ENCODE measurements around the gene ORAI1. TPM values are rescaled to one million over a fixed set of nuclear protein-coding genes. Genes with fewer than 3 reads are reported as not detected.

Gene ORAI1
- 10 to 100 TPM; 21.1 to 21.8 TPM for total RNA-seq

GRCh38 chr12:121626087-121626852 is at the start of gene ORAI1:
TSS of gene ORAI1 (plus strand) at chr12:121626530.
- peak within 1 kb of the TSS; percentile 83 for H3K4me3 Mint-ChIP-seq
- CTCF ChIA-PET, result interaction anchor here (0.7 to 9.5 kb wide), 10 partner anchors 10 to 126 kb away, joined by 3 to 110 read pairs (median 9); partner anchors contain the start of gene MORN3
- peaks cover 24% of the 10 kb centered on the region for H3K36me3 Mint-ChIP-seq (ENCODE audit: low read depth)
- peak; percentile 97 for DNase-seq
- H3K4me1 Mint-ChIP-seq (ENCODE audit: low read depth), result peaks cover 37% of the 10 kb centered on the region
- H3K27me3 Mint-ChIP-seq (ENCODE audit: low read depth), result no peaks in the 10 kb centered on the region
- no peaks in the 10 kb centered on the region for H3K9me3 Mint-ChIP-seq
- peak within 1 kb of the TSS; percentile 98 for H3K27ac Mint-ChIP-seq
- intact Hi-C loops (cut with micrococcal nuclease), result loop anchor here (1.0 to 5.0 kb wide), 11 partner anchors 36 to 481 kb away; partner anchors contain the start of genes CAMKK2, MLXIP and PSMD9

GRCh38 chr12:121576851-121577391 is 49.4 kb upstream of the ORAI1 start:
- Mint-ChIP-seq H3K9me3 (no peaks in the 10 kb centered on the region), H3K27me3 (ENCODE audit: low read depth) (no peaks in the 10 kb centered on the region), H3K27ac (no peak overlapping the region), H3K36me3 (ENCODE audit: low read depth) (peaks cover 9% of the 10 kb centered on the region), H3K4me1 (ENCODE audit: low read depth) (peaks cover 9% of the 10 kb centered on the region), H3K4me3 (no peak overlapping the region)
- intact Hi-C loops (cut with micrococcal nuclease), result no loop called here
- CTCF ChIA-PET, result interaction anchor here (0.6 to 1.9 kb wide), 4 partner anchors 22 to 105 kb away, joined by 3 to 6 read pairs (median 4); no protein-coding TSS in a partner anchor
- no peak for DNase-seq

- intact Hi-C loops (cut with micrococcal nuclease), result no loop called here
- no peaks in the 10 kb centered on the region for H3K27me3 Mint-ChIP-seq (ENCODE audit: low read depth)
- H3K4me3 Mint-ChIP-seq, result peak overlapping the region; percentile 22
- CTCF ChIA-PET, result interaction anchor here (0.6 to 1.9 kb wide), 5 partner anchors 9 to 104 kb away, joined by 3 to 6 read pairs (median 3); no protein-coding TSS in a partner anchor
- H3K36me3 Mint-ChIP-seq (ENCODE audit: low read depth), result peaks cover 6% of the 10 kb centered on the region
- peaks cover 14% of the 10 kb centered on the region for H3K4me1 Mint-ChIP-seq (ENCODE audit: low read depth)
- DNase-seq, result no peak
- no peak overlapping the region for H3K27ac Mint-ChIP-seq
- H3K9me3 Mint-ChIP-seq, result no peaks in the 10 kb centered on the region
These were observed 48.7 kb upstream of the ORAI1 start for GRCh38 chr12:121577443-121578180.

DNA sequence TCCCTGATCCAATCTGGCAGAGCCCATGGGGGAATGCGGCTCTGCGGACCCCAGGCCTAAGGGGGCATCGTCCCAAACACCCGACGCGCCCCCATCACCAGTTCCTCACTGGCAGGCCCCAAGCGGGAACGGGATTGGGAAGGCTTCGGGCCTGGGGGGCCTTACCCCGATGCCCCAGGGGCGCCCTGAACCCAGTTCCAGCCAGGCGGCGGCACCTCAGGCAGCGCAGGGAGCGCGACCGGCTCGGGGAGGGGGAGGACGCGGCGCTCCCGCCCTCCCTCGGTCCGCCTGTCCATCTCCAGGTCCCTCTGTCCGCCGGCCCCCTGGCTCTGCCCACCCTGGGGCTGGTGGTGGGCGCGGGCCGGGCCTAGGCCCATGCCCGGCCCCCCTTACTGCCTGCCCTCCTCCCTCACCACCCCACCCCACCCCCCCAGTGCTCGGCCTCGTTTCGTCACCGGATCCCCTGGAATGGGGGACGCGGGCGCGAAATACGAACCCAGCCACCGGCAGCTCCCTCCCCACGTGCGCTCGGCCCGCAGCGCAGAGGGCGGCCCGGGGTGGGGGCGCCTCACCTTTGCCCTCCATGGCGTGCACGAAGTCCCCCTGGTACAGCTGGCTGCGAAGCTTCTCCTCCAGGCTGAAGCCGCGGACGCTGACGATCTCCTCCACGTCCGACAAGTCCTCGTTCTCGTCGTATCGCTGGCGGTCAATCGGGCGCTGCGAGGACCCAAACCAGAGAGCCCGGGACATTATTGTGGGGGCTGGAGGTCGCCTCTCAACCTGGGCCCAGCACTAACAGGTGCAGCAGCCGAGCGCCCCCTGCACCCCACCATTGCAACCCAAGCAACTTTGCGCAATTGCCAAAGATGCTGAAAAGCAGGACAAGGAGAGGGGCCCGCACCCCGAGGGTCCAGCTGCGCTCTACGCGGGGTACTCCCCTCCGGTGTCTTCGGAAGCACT is 47.8 kb upstream of the ORAI1 start:
- H3K4me3 Mint-ChIP-seq, result peak overlapping the region; percentile 90
- peaks cover 6% of the 10 kb centered on the region for H3K36me3 Mint-ChIP-seq (ENCODE audit: low read depth)
- CTCF ChIA-PET, result interaction anchor here (0.6 to 1.9 kb wide), 11 partner anchors 10 to 217 kb away, joined by 3 to 6 read pairs (median 3); partner anchors contain the start of gene ORAI1
- intact Hi-C loops (cut with micrococcal nuclease), result no loop called here
- H3K4me1 Mint-ChIP-seq (ENCODE audit: low read depth), result peaks cover 16% of the 10 kb centered on the region
- H3K9me3 Mint-ChIP-seq, result no peaks in the 10 kb centered on the region
- DNase-seq, result no peak
- no peaks in the 10 kb centered on the region for H3K27me3 Mint-ChIP-seq (ENCODE audit: low read depth)
- H3K27ac Mint-ChIP-seq, result no peak overlapping the region

DNA sequence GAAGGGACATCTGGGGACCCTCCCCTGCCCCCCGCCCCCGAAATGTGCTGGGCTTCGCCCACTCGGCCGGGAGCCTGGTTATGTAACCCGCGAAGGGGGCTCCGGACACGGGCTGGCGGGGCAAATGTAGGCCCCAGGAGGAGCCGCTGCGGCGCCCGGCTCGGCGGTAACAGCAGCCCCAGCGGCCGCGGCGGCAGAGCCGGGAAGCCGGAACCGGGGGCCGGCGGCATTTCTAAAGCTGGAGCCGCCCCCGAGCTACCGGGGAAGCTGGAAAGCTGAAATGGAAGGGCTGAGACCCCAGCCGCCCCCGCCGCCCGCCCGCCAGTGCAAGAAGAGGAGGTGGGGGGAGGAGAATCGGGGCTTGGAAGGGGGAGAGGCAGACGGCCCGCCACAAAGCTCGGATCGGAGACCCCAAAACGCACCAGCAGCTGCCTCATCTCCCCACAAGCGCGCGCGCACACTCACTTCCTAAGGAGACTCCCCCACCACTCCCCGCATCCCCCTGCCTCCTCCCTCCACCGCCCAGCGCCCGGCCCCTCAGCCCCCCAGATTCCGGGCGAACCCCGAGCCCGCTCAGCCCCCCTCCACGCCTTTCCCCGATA is 47.0 kb upstream of the ORAI1 start:
- Mint-ChIP-seq H3K27me3 (ENCODE audit: low read depth) (no peaks in the 10 kb centered on the region), H3K4me1 (ENCODE audit: low read depth) (peaks cover 16% of the 10 kb centered on the region), H3K27ac (peak overlapping the region; percentile 53), H3K36me3 (ENCODE audit: low read depth) (peaks cover 3% of the 10 kb centered on the region), H3K4me3 (peak overlapping the region; percentile 90), H3K9me3 (no peaks in the 10 kb centered on the region)
- intact Hi-C loops (cut with micrococcal nuclease), result no loop called here
- CTCF ChIA-PET, result interaction anchor here (0.6 to 1.4 kb wide), 9 partner anchors 22 to 216 kb away, joined by 3 to 6 read pairs (median 3); partner anchors contain the start of gene ORAI1
- DNase-seq, result peak; percentile 39

DNA sequence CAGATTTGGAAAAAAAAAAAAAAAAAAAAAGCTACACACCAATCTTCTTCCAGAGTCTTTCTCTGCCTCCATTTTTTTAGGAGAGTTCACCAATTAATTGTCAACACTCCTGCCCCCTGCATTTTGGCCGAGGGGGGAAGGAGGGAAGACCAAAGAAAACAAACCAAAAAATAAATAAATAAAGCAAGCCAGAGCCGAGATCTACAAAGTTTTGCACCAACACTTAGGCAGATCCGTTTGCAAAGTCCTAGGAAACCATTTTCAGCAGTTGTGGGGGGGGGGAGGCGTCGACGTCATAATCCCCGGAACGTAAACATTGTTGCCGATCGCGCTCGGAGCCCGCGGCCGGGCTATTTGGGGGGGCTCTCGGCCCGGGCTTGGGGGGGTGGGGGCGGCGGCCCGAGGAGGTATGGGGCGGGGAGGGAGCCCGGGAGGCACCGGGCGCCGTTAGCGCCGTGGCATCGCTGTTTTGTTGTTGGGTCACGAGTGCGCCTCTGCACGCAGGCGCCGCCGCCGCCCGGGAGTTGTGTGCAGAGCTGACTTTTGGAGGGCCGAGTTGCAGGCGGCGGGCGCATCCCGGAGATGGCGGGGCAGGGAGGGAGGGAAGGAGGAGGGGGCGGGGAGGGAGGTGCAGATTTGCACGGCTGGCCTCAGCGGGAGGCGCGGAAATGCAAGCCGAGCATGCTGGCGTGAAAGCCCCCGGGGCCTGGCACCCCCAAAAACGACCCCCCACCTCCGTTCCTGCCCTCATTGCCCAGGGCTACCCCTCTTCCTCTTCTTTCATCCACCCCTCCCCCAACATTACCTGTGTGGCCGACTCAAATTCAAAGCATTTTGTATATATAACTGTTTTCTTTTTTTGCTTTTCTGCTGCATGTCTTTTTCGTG is 46.1 kb upstream of the ORAI1 start:
- CTCF ChIA-PET, result interaction anchor here (1.0 to 1.6 kb wide), 6 partner anchors 42 to 215 kb away, joined by 3 to 8 read pairs (median 4); no protein-coding TSS in a partner anchor
- Mint-ChIP-seq H3K27ac (peak overlapping the region; percentile 92), H3K4me3 (peak overlapping the region; percentile 90), H3K9me3 (no peaks in the 10 kb centered on the region), H3K36me3 (ENCODE audit: low read depth) (peaks cover 3% of the 10 kb centered on the region), H3K4me1 (ENCODE audit: low read depth) (peaks cover 16% of the 10 kb centered on the region), H3K27me3 (ENCODE audit: low read depth) (no peaks in the 10 kb centered on the region)
- DNase-seq, result peak; percentile 85
- intact Hi-C loops (cut with micrococcal nuclease), result loop anchor here (1.0 to 5.0 kb wide), 5 partner anchors 45 to 203 kb away; partner anchors contain the start of genes ORAI1 and RNF34

- peaks cover 2% of the 10 kb centered on the region for H3K36me3 Mint-ChIP-seq (ENCODE audit: low read depth)
- CTCF ChIA-PET, result interaction anchor here (0.8 to 2.0 kb wide), 6 partner anchors 42 to 207 kb away, joined by 3 to 12 read pairs (median 6); partner anchors contain the start of gene MORN3
- no peaks in the 10 kb centered on the region for H3K27me3 Mint-ChIP-seq (ENCODE audit: low read depth)
- H3K4me1 Mint-ChIP-seq (ENCODE audit: low read depth), result peaks cover 19% of the 10 kb centered on the region
- H3K4me3 Mint-ChIP-seq, result peak within 1 kb of the TSS; percentile 90
- no peaks in the 10 kb centered on the region for H3K9me3 Mint-ChIP-seq
- H3K27ac Mint-ChIP-seq, result peak within 1 kb of the TSS; percentile 92
- peak; percentile 45 for DNase-seq
- intact Hi-C loops (cut with micrococcal nuclease), result loop anchor here (1.0 to 5.0 kb wide), 6 partner anchors 9 to 202 kb away; partner anchors contain the start of genes ORAI1 and RNF34
These were observed 45.2 kb upstream of the ORAI1 start, which contains the start of gene KDM2B for GRCh38 chr12:121580959-121581685. TSS of gene KDM2B (minus strand) at chr12:121581023. CDS start at chr12:121580911, 112 bp downstream.

DNA sequence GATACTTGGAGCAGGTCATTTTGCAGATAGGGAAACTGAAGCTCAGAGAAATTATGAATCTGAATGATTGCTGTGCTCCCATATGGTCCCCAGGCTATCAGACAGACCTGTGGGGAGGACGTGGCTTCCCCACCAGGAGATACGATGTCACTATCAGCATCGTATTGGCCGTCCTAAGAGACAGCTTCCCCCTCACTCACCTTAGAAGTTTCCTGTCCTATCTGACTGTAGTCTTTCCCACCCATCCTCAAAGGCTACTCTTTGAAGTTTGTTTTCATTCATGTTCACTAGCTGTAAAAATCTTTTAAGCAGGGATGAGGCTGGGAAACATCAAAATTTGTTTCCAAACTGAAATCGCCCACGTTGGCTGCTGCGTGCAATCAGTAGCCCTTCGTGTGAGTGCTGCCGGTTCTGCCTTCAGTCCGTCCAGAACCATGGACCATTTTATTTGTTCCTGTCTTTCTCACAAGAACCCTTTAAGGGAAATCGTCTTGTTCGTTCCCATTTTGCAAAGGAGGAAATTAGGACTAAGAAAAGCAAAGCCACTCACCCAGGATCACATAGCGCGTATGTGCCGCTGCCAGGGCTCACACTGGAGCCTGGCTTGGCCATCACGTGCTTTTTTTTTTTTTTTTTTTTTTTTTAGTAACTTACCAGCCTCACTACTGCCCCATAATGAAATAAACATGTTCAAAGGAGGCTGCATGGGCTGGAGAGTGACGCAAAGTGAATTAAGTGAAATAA is 44.5 kb upstream of the ORAI1 start:
- Mint-ChIP-seq H3K9me3 (no peaks in the 10 kb centered on the region), H3K36me3 (ENCODE audit: low read depth) (peaks cover 2% of the 10 kb centered on the region), H3K4me1 (ENCODE audit: low read depth) (peaks cover 19% of the 10 kb centered on the region), H3K4me3 (peak overlapping the region; percentile 90), H3K27me3 (ENCODE audit: low read depth) (no peaks in the 10 kb centered on the region), H3K27ac (peak overlapping the region; percentile 79)
- DNase-seq, result no peak
- intact Hi-C loops (cut with micrococcal nuclease), result loop anchor here (1.0 to 5.0 kb wide), 5 partner anchors 8 to 201 kb away; partner anchors contain the start of gene RNF34
- CTCF ChIA-PET, result interaction anchor here (0.8 to 2.0 kb wide), 6 partner anchors 41 to 206 kb away, joined by 3 to 12 read pairs (median 6); partner anchors contain the start of gene MORN3

All from activated naive CD4-positive, alpha-beta T cell treated with anti-CD3 and anti-CD28 coated beads for 36 hours (primary cell).